HTERT RPE-1 (cell line): ENCODE data around the gene MCCD1.
"Not testable (repeated sequence)": the region's sequence is repeated elsewhere in the genome, so short reads cannot be mapped to it uniquely, and the experiment has no call there.

Experiments used
- in situ Hi-C: fragments of 300-500 bp; cut with MboI; formaldehyde crosslinking; loops from 4 replicates; pipeline ENCODE4 v1.14.3; 2020; ENCODE audit warnings: low sequenced_read_pairs

MCCD1 gene

DNA sequence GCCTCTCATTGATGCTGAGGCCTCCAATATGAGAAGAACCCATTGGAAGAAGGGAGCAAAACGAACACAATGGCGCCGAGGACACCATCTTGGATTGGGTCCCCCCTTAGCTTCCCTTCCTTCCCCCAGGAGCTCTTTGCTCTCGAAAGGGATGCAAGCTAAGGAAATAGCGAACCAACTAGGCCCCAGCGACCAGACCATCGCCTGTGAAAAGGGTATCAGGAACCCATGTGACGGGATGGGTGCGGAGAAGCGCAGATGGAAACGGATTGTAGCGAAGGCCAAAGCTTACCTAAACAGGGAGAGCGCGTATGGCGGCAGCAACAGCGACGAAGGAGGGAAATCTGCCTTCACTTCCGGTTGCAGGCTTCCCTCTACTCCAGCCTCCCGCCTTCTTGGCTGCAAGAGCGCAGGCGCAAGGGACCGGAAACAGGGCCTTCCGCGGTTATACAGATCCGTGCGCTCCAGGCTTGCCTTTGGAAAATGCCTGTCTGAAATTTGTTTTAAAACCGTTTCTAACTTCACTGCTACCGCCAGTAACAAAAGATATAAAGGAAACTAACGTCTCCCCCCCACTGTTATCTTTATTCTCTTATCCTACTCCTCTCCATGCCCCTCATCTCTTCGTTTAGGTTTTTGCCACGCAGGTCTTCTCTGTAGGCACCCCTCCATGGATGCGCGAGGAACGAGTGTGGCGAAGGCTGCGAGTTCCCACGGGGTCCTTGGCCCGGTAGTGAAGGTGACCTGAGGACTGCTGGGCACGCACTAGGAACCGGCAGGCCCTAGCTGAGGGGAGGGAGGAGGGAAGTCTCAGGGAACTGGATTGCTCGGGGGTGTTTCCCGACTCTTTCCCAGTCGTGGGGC is 13.1 kb downstream of the MCCD1 start, which contains the start of gene DDX39B:
Gene DDX39B, minus strand, starts transcription at position 346 of the 864 bp plus-strand sequence. CDS start 1,471 bp downstream, outside the sequence.
- in situ Hi-C loops, result no loop called here

DNA sequence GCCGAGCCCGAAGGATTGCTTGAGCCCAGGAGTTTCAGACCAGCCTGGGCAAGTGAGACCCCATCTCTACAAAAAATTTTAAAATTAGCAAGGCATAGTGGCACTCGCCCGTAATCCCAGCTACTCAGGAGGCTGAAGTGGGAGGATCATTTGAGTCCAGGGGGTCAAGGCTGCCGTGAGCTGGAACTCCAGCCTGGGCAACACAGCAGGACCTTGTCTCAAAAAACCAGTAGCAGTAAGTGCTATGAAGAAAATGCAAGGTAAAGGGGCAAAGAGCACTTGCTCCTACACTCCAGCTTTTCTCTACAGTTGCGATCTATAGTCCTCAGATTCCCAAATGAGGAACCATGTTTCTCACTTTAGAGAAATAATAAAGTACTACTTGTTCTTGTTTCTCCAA is 14.9 kb downstream of the MCCD1 start:
- in situ Hi-C loops, result no loop called here

GRCh38 chr6:31544676-31545075 is 15.9 kb downstream of the MCCD1 start:
- in situ Hi-C loops, result no loop called here

DNA sequence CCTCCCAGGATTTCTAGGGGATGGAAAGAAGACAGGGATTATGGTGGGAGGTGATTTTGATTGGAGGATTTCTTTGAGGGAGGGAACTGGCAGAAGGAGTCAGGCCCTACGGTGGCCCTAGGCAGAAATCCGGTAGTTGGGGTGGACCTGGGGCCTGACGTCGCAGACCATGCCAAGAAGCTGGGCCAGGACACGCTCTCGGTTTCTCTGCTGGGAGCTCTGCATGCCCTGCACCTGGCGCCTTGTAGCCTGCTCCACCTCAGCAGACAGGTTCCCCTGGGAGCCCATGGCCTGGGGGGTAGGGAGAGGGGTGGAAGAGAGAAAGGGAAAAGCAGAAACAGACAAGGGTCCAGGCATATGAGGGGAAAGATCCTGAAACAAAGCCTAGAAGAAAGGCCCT is 16.5 kb downstream of the MCCD1 start:
- in situ Hi-C loops, result no loop called here

DNA sequence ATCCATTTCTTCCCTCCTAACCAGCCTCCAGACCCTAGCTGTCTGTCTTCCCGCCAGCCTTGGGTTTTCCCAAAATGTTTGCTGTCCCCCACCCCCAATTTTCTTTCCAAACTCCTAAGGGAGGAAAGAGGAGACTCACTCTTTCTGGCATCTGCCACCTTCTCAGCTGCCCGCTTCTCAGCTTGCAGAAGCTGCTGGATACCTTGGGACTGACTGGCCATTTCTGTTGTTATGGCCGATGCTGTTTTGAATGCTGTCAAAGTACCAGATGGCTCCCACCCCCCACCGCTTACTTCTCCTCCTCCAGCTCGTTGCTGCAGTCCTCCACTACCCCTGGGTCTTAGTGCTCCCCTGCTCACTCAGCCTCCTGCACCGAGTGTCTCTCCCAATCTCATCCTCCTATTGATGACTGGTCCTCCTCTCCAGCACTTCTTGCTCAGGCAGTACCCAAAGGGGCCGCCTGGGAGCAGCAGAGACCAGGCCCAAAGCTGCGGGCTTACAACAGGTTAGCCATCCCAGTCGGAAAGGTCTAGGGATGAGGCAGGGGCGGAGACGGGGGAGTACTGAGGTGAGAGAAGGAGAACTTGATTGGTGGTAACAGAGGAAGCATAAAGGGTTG is 17.7 kb downstream of the MCCD1 start, which contains the start of gene ATP6V1G2:
Gene ATP6V1G2, minus strand, starts transcription at position 270 of the 619 bp plus-strand sequence. Its CDS starts 49 bp downstream, at position 221.
- in situ Hi-C loops, result no loop called here

DNA sequence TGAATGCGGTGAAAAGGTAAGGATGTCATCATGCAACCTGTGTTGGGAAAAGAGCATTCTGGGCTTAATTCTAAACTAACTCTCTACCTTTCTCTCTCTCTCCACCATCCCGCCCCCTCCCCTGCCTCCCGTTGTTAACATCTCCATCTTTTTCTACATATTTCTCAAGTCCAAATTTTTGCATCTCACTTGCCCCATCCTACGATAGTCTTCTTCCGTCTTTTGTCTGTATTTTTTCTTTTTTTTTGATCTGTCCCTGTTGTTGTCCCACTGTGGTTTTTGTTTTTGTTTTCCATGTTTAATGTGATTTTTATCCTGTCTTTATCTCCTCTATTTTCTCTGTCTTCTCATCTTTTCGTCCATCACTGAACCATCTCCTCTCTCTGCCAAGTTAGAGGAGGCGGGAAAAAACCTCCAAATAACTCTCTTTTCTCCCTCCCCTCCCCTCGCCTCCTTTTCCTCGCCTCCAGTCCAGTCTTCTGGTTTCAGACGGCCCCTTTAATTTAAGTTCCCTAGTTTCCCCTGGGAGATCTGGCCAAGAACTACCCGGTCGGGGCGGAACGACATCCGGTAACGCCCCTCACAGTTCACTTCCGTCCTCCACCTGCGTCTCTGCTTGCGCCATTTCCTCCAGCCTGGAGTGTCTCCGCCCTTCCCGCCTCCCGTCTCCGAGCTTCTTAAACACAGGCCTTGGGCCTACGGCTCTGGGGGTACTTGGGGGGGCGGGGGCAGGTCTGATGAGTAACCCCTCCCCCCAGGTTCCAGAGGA is 18.4 kb downstream of the MCCD1 start, which contains the start of gene NFKBIL1:
Gene NFKBIL1, plus strand, starts transcription at position 651 of the 769 bp plus-strand sequence. Its CDS starts 87 bp downstream, at position 738.
- in situ Hi-C loops, result no loop called here

GRCh38 chr6:31547727-31548543 is 19.2 kb downstream of the MCCD1 start:
- in situ Hi-C loops, result no loop called here

GRCh38 chr6:31548544-31548873 is 19.7 kb downstream of the MCCD1 start:
- in situ Hi-C loops, result no loop called here

DNA sequence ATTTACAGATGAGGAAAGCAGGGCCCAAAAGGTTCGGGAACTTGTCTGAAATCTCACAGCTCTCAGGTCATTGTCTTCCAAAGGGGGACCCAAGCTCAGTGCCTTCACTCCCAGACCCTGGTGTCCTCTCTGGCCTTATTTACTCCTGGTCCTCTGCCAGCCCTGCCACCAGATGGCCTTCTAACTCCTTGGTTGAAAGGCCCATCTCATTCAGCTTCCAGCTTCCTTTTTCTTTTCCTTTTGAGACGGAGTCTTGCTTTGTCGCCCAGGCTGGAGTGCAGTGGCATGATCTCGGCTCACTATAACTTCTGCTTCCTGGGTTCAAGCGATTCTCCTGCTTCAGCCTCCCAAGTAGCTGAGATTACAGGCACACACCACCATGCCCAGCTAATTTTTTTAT is 22.6 kb downstream of the MCCD1 start:
- in situ Hi-C loops, result not testable (repeated sequence)

DNA sequence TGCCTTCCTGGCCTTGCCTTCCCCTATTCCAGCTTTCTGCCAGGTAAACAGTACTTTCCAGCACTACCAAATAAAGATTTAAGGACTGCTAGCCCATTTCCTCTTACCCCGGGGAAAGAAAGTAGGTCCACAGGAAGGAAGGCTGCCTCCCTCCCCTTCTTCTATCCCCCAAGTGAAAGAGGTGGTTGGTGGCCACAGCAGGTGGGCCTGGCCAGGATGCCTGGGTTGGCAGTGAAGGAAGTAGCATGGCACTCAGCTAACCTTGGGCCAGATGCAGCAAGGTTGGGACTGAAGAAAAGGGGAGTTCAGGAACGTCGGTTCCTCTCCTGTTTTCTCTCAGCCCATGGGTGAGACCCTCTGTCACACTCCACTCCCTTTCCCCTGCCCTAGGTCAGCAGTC is 27.5 kb downstream of the MCCD1 start:
- in situ Hi-C loops, result no loop called here

GRCh38 chr6:31557443-31558317 is 28.9 kb downstream of the MCCD1 start:
- in situ Hi-C loops, result no loop called here

DNA sequence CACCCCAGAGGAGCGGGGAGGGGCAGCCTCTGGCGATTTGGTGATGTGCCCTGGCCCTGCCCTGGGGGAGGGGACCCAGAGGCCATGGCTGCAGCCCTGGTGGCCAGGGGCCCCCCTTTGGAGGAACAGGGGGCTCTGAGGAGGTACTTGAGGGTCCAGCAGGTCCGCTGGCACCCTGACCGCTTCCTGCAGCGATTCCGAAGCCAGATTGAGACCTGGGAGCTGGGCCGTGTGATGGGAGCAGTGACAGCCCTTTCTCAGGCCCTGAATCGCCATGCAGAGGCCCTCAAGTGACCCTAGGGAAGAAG is 29.5 kb downstream of the MCCD1 start:
- in situ Hi-C loops, result no loop called here

DNA sequence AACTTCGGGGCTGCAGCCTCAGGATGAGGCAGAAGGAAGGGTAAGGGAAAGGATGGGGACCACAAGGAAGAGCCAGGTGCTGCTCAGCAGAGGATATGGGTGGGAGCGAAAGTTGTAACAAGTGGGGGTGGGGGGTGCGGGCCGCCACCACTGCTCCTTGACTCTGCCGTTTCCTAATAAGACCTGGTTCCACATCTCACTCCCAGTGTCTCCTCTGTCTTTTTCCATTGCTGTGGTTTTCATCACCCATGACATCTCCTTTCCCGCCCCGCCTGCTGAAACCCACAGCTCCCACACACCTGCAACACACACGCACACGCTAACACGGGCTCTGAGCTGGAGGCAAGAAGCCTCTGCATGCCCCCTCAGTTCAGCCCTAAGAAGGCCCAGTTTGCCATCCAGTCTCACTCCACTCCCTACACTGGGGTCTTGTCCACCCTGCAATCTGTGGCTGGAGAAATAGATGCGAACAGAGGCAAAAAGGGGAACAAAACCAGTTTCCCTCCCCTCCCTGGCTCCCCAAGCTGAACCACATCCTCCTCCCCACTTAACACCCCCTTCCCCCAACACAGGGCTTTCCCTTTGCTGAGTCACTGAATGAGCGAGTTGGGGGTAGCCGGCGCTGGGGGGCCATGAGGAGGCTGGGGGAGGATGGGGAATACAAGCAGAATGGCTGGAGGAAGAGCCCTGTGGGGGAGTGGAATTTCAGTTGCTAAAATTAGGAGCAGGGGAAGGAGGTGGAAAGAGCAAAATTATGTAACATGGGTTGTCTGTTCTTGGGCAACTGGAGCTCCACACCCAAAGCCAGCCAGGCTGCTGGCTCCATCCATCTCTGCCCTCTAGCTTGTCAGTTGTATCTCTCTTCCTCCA is 30.1 kb downstream of the MCCD1 start:
- in situ Hi-C loops, result no loop called here

- in situ Hi-C loops, result no loop called here
Measured at GRCh38 chr6:31559606-31559957, 30.8 kb downstream of the MCCD1 start.

GRCh38 chr6:31559958-31560696 is 31.4 kb downstream of the MCCD1 start:
- in situ Hi-C loops, result no loop called here

GRCh38 chr6:31560697-31561058 is 31.9 kb downstream of the MCCD1 start:
- in situ Hi-C loops, result no loop called here

- in situ Hi-C loops, result no loop called here
Measured at GRCh38 chr6:31567531-31568370, 39.0 kb downstream of the MCCD1 start.
